GM10847 (cell line): ENCODE results near the gene CRYZL1.

Source experiments
- POLR2A ChIP-seq: IDR thresholded peaks from 2 replicates; pipeline ENCODE4 v1.6.1; 2011; ENCODE audit not compliant: insufficient read length; ENCODE audit errors: extremely low read depth

CRYZL1 gene

DNA sequence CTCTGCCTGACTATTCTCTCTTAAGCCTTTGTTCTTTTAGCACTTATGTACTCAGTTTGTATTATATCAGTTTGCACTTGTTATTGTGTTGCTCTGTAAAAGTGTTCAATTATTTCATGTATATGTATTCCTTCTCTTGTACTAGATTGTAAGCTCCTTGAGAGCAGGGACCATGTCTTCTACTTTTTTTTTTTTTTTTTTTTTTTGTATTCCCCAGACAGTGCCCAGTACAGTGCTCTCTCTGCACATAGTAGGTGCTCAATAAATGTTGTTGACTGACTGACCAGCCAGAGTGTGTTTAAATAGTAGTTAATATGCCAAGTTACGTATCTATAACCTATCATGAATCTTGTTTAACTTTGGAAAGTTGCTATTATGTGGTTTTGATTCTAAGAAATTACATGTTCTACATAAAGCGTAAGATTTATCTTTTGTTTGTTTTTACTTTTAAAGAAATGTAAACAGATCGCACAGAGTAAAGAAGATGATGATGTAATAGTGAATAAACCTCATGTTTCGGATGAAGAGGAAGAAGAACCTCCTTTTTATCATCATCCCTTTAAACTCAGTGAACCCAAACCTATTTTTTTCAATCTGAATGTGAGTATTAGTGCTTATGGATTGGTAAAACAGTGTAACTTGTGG, 82.6 kb downstream of the CRYZL1 start:
- no peak for TF ChIP-seq POLR2A

DNA sequence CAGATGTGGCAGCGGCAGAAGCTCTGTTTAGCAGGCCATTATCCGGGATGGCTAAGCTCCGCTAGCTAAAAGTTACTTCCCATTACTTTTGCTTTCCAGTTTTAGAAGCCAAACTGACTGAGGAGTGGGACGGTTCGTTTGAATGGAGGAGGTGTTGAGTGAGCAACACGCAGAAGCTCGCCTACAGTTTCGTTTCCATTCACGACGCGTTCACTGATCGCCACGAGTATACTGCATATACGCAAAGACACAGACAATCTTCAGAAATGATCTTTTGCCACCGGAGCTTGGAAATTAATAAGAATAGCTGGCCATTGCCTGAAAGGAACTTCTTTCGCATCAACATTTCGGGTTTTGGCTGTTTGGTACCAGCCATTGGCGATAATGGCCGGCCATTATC, 84.1 kb downstream of the CRYZL1 start:
- no peak for TF ChIP-seq POLR2A

DNA sequence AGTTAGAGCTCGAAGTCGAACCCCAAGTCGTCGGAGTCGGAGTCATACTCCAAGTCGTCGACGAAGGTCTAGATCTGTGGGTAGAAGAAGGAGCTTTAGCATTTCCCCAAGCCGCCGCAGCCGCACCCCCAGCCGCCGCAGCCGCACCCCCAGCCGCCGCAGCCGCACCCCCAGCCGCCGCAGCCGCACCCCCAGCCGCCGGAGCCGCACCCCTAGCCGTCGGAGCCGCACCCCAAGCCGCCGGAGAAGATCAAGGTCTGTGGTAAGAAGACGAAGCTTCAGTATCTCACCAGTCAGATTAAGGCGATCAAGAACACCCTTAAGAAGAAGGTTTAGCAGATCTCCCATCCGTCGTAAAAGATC, 86.6 kb downstream of the CRYZL1 start:
- no peak for TF ChIP-seq POLR2A

DNA sequence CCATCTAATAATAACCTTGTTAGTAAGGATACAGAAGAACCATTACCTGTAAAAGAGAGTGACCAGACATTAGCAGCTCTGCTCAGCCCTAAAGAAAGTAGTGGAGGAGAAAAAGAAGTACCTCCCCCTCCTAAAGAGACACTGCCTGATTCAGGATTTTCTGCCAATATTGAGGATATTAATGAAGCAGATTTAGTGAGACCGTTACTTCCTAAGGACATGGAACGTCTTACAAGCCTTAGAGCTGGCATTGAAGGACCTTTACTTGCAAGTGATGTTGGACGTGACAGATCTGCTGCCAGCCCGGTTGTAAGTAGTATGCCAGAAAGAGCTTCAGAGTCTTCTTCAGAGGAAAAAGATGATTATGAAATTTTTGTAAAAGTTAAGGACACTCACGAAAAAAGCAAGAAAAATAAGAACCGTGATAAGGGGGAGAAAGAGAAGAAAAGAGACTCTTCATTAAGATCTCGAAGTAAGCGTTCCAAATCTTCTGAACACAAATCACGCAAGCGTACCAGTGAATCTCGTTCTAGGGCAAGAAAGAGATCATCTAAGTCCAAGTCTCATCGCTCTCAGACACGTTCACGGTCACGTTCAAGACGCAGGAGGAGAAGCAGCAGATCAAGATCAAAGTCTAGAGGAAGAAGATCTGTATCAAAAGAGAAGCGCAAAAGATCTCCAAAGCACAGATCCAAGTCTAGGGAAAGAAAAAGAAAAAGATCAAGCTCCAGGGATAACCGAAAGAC, 87.1 kb downstream of the CRYZL1 start:
- no peak for TF ChIP-seq POLR2A

DNA sequence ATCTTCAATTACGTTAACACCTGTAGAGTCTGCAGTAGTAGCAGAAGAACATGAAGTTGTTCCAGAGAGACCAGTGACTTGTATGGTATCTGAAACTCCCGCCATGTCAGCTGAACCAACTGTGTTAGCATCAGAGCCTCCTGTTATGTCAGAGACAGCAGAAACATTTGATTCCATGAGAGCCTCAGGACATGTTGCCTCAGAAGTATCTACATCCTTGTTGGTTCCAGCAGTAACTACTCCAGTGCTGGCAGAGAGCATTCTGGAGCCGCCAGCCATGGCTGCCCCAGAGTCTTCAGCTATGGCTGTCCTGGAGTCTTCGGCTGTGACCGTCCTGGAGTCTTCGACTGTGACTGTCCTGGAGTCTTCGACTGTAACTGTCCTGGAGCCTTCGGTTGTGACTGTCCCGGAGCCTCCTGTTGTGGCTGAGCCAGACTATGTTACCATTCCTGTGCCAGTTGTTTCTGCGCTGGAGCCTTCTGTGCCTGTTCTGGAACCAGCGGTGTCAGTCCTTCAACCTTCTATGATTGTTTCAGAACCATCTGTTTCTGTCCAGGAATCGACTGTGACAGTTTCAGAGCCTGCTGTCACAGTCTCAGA, 88.4 kb downstream of the CRYZL1 start:
- no peak for TF ChIP-seq POLR2A

DNA sequence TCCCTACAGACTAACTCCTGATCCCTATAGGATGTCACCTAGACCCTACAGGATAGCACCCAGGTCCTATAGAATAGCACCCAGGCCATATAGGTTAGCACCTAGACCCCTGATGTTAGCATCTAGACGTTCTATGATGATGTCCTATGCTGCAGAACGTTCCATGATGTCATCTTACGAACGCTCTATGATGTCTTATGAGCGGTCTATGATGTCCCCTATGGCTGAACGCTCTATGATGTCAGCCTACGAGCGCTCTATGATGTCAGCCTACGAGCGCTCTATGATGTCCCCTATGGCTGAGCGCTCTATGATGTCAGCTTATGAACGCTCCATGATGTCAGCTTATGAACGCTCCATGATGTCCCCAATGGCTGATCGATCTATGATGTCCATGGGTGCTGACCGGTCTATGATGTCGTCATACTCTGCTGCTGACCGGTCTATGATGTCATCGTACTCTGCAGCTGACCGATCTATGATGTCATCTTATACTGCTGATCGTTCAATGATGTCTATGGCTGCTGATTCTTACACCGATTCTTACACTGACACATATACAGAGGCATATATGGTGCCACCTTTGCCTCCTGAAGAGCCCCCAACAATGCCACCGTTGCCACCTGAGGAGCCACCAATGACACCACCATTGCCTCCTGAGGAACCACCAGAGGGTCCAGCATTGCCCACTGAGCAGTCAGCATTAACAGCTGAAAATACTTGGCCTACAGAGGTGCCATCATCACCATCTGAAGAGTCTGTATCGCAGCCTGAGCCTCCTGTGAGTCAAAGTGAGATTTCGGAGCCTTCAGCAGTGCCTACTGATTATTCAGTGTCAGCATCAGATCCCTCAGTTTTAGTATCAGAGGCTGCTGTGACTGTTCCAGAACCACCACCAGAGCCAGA, 89.2 kb downstream of the CRYZL1 start:
- TF ChIP-seq POLR2A: no peak

DNA sequence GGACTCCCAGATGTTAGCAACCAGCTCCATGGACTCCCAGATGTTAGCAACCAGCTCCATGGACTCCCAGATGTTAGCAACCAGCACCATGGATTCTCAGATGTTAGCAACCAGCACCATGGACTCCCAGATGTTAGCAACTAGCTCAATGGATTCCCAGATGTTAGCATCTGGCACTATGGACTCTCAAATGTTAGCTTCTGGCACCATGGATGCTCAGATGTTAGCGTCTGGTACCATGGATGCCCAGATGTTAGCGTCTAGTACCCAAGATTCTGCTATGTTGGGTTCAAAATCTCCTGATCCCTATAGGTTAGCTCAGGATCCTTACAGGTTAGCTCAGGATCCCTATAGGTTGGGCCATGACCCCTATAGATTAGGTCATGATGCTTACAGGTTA, 89.9 kb downstream of the CRYZL1 start:
- TF ChIP-seq POLR2A: no peak

DNA sequence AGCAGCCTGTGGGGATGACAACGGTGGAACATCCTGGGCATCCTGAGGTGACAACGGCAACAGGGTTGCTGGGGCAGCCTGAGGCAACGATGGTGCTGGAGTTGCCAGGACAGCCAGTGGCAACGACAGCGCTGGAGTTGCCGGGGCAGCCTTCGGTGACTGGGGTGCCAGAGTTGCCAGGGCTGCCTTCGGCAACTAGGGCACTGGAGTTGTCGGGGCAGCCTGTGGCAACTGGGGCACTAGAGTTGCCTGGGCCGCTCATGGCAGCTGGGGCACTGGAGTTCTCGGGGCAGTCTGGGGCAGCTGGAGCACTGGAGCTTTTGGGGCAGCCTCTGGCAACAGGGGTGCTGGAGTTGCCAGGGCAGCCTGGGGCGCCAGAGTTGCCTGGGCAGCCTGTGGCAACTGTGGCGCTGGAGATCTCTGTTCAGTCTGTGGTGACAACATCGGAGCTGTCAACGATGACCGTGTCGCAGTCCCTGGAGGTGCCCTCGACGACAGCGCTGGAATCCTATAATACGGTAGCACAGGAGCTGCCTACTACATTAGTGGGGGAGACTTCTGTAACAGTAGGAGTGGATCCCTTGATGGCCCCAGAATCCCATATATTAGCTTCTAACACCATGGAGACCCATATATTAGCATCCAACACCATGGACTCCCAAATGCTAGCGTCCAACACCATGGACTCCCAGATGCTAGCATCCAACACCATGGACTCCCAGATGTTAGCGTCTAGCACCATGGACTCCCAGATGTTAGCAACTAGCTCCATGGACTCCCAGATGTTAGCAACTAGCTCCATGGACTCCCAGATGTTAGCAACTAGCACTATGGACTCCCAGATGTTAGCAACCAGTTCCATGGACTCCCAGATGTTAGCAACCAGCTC, 90.5 kb downstream of the CRYZL1 start:
- no peak for TF ChIP-seq POLR2A

DNA sequence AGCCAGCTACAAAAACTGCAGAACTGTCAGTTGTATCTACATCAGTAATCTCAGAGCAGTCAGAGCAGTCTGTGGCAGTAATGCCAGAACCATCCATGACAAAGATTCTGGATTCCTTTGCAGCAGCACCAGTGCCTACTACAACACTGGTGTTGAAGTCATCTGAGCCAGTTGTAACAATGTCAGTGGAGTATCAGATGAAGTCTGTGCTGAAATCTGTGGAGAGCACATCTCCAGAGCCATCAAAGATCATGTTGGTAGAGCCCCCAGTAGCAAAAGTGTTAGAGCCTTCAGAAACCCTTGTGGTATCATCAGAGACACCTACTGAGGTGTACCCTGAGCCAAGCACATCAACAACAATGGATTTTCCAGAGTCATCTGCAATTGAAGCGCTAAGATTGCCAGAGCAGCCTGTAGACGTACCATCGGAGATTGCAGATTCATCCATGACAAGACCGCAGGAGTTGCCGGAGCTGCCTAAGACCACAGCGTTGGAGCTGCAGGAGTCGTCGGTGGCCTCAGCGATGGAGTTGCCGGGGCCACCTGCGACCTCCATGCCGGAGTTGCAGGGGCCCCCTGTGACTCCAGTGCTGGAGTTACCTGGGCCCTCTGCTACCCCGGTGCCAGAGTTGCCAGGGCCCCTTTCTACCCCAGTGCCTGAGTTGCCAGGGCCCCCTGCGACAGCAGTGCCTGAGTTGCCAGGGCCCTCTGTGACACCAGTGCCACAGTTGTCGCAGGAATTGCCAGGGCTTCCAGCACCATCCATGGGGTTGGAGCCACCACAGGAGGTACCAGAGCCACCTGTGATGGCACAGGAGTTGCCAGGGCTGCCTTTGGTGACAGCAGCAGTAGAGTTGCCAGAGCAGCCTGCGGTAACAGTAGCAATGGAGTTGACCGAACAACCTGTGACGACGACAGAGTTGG, 91.4 kb downstream of the CRYZL1 start:
- TF ChIP-seq POLR2A: no peak

DNA sequence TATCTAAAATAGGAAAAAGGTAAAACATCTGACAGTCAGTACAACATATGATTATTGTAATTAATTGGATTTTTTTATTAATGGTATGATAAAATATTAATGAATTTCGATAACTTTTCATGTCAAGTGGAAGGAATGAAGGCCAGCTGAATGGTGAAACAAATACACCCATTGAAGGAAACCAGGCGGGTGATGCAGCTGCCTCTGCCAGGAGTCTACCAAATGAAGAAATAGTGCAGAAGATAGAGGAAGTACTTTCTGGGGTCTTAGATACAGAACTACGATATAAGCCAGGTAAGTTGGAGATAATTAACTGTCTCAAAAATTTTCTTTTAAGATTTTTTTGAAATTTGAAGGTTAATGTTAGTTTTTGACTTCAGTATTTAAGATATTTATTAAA, 95.5 kb downstream of the CRYZL1 start:
- TF ChIP-seq POLR2A: no peak

DNA sequence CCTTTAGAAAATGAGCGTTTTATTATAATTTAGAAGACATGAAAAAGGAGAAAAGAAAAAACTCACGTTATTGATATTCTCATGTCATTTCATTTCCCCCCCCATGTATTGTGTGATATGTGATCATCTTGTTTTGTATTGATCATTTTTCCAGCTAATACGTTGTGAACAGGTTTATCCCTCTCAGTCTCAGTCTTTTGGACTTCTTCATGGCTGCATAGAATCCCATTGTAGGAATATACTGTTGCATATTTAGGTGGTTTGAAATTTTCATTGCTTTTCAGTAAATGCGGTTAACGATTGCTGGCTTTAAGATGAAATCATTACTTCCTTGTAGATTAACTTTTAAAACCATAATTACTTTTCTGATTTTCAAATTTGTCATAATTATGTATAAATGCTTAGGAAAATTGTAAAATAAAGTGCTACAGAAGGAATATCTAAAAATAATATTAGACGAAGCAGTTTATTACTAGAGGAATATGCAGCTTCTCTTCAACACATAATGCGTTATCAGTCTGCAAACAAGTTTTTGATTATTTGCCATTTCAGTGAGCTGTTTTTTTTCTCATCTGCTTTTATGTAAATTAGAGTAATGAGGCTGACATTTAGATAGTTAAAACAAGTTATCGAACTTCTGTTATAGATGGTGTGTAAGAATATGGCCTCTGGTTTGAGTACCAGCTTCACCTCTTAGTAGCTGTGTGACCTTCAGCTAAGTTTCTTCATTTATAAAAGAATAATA, 96.9 kb downstream of the CRYZL1 start:
- no peak for TF ChIP-seq POLR2A

DNA sequence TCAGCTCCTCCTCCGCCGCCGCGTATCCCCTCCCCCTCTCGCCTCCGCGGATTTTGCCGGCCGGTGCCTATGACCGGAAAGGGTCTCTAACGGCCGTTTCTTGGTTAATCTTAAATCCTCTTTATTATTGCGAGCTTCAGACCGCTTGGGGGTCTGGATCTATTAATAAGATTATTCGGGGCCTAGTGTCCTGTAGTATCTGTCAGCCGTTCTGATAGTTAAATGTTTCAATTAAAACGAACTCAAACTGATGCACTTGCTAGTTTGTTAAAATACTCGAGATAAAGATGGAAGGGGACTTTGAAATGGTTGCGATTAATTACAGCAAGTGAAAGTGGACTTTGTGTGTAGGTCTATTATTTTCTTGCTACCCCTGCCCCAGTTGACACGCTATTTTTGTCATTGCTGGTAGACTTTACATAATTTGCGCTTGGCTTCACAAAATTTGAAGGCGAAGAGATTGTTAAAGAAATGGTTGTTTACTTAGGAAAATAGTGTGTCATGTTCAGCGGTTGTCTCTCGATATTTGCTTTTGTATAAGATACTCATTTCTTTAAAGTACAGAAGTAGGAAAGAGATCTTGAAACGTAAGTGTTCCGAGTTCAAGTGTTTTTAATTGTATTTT, 97.9 kb downstream of the CRYZL1 start:
- no peak for TF ChIP-seq POLR2A

DNA sequence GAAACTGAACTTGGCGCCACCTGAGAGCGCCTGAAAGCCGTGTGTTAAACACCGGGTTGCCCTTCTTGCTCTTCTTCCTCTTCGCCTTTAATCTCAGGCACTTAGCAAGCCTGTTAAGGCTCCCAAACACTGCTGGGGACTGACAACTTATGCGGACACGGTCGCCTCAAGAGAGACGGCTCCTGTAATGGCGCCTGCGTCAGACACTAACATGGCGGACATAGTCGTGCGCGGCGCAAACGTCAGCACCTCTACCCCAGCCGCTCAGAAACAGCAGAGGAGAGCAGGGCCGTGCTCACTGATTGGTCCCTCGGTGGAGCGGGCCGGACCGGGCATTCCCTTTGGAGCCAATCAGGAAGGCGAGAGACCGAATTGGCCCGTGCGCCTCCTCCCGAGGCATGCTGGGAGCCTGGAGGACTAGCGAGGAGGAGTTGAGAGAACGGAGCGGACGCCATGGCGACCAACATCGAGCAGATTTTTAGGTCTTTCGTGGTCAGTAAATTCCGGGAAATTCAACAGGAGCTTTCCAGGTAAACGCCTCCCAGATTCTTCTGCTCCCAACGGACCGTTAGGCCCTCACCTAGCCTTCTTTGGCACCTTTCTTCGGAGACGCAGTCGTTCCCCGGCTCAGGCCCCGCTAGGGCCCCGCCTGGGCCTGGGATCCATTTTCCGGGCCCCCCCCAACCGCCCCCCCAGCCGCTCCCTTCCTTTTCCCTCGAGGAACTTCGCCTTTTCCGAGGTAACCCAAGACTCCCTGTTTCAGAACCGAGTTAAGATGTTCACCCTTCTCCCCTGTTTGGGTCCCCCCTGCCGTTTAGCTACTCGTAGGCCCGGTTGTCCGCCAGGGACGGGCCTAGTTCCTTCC, 98.7 kb downstream of the CRYZL1 start, which contains the start of gene SON:
SON (plus strand) TSS at position 399 of the 865 bp plus-strand sequence; CDS start at position 454, 55 bp downstream.
- peak; percentile 80 for TF ChIP-seq POLR2A
